ENCODE data around the gene ADGRF4.

ADGRF4 gene

DNA sequence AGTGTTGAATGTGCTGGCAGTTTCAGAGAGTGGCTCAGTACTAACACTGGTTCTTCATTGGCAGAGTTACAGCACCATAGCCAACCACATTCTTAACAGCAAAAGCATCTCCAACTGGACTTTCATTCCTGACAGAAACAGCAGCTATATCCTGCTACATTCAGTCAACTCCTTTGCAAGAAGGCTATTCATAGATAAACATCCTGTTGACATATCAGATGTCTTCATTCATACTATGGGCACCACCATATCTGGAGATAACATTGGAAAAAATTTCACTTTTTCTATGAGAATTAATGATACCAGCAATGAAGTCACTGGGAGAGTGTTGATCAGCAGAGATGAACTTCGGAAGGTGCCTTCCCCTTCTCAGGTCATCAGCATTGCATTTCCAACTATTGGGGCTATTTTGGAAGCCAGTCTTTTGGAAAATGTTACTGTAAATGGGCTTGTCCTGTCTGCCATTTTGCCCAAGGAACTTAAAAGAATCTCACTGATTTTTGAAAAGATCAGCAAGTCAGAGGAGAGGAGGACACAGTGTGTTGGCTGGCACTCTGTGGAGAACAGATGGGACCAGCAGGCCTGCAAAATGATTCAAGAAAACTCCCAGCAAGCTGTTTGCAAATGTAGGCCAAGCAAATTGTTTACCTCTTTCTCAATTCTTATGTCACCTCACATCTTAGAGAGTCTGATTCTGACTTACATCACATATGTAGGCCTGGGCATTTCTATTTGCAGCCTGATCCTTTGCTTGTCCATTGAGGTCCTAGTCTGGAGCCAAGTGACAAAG lies 17.0 kb upstream of the ADGRF4 start:
- no peak for DNase-seq (ENCODE audit: low read depth in 3 of 3)

DNA sequence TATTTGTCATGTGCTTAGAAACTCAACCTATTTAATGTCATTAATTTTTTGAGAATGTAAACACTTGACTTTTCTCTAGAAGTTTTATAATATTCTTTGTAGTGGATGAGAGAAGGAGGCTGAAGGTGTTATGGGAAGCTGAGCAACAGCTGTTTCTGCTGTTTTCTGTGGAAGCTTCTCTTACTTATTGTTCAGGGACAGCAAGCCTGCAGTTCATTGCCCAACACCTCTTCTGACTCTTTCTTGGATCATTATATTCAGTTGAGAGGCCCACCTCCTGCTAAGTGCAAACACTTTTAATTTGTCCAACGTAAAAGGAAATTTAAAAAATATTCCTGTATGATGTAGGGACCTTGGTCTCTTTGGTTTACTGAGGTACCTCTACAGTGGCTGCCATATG lies 12.0 kb upstream of the ADGRF4 start:
- DNase-seq (ENCODE audit: low read depth in 3 of 3) = no peak

DNA sequence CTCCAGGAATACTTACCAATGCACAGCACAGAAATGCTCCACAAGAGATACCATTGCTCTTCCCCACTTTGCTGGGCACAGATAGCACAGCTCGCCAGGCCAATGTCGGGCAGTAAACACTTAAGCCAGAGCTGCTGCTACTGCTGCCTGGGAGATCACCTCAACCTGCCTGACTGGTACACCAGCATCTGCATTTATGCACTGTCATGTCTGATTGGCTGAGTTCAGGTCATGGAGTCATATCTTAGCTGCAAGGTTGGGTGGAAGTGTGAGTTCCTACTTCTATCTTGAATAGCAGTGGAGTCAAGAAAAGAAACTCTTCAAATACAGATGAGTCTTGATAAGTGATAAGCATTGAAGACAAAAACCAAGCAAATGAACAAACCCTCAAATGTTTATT lies 10.9 kb upstream of the ADGRF4 start:
- DNase-seq (ENCODE audit: low read depth in 3 of 3) = no peak

DNA sequence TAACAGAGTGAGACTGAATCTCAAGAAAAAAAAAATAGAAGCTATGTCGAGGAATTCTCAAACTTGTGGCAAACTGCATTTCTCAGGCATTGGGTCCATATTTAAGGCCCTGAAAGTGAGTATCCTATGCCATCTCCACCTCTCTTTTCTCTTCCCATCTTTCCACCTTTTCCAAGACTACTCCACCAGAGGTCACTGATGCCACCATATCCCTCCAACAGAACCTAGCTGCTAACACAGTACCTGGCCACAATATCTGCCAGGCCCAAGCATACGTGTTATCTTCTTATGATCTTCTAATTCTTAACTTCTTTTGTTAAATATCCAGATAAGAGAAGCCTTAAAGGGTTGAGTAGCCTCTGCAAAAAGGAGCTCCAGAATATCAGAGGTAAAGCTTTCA lies 8.2 kb upstream of the ADGRF4 start:
- no peak for DNase-seq (ENCODE audit: low read depth in 3 of 3)

DNA sequence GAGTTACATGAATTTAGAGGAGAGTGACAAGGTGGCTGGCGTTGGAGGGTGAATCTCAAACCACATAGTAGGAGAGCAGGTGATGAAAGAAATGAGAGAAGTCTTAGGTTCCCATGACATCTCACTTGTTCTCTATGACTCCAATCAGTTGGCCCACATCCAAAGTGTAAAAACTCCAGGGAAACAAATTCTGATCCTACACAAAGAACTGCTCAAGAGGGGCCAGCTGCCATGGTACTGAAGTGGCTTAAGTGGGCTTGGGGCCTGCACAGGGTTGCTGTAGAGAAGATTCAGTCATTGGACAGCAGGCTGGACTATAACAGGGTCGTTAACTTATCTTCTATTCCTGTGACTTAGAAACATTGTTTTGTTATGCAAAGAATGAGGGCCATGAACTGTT lies 7.6 kb upstream of the ADGRF4 start:
- no peak for DNase-seq (ENCODE audit: low read depth in 3 of 3)

DNA sequence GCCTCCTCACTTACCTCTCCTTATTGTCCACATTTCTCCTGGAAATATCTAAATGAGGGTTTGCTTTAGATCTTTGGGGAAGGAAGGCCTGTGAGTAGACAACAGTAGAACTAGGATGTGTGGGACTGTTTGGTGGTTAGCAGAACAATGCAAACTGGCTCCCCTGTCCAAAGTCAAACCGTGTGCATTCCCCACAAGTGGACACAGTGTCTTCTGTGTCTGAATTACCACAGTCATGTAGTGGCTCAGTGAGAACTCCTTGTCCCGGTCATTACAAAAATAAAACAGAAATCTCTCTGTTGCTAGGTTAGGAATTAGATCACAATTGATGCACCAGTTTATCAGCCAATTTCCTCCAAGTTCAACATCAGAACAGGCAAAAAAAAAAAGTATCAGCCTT lies 455 bp upstream of the ADGRF4 start:
- DNase-seq (ENCODE audit: low read depth in 3 of 3) = no peak

DNA sequence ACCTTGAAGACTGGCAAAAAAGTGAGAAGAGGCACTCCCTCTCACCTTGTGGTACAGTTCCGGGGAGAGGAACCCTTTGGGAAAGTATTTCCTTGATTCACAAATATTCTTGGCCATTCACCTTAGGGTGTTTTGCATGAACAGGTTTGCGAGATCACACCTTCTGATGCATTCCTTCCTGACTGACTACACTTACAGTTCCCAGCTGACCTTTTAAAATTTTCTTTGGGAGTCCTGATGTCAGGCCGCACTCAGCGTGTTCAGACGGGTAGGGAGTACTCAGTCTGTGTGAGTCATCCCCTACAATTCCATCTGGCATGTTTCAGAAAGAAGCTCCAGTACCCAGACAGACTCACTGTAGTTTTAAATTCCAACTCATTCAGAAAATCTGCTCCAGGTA lies 1.7 kb downstream of the ADGRF4 start:
- DNase-seq (ENCODE audit: low read depth in 3 of 3) = no peak

DNA sequence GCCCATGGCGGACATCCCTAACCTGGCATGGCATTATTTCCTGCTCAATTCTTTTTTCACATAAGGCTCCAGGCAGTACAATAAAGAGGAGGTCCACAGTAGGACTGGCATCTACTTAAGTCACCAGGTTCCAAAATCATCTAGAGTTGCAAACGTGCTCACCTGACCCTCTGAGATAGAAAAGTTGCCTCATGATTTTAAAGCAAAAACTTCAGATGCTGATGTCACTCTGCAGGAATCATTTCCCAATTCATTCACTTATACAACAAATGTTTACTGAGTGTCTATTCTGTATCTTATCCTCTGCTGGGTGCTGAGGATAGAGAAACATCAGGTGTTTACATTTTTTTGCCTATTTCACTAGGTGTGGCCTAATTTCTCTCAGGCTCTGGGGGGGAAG lies 2.2 kb downstream of the ADGRF4 start:
- DNase-seq (ENCODE audit: low read depth in 3 of 3) = no peak

DNA sequence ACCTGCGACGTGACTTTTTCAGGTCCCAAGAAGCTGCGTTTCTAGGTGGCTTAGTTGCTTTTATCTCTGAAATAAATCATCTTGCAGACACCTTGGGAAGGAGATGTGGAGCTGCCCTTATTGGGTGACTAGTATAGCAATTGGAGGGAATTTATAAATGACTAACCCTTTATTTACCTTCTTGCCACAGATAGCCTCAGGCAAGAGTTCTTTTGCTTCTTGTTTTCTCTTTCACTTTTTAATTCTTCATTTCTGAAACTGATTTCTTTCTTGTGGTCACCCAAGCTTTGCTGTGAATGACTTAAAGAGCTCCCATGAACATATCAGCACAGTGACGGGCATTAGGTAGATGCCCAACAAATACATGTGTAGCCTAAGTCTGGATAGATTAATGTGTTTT lies 3.0 kb downstream of the ADGRF4 start:
- DNase-seq (ENCODE audit: low read depth in 3 of 3) = no peak

DNA sequence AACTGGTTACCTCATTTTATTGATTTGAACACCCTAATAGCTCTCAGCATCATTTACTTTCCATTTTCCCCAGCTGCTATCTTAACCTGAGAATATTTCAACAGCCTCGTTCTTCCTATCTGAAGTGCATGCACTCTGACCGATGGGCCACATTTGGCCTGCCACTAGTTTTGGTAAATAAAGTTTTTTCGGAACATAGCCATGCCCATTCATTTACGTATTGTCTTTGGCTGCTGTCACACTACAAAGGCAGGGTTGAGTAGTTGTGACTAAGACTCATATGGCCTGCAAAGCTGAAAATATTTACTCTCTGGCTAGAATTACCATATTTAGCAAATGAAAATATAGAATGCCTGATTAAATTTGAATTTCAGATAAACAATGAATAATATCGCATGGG lies 10.8 kb downstream of the ADGRF4 start:
- no peak for DNase-seq (ENCODE audit: low read depth in 3 of 3)

DNA sequence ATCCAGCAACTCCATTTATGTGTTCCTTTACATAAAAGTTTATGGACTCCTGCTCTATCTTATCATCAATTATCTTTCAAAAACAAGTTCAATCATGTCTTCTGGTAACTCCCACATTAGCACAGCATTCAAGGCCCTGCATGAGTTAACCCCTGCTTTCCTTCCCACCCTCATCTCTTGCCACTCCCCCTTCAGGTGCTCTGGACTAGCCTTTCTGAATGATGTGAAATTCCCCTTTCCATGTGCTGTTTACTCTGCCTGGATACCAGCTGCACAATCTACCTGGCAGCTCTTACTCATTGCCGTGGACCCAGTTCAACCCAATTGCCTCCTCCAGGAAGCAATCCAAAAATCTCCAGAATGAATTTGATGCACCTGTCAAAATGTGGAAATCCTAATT lies 11.9 kb downstream of the ADGRF4 start:
- no peak for DNase-seq (ENCODE audit: low read depth in 3 of 3)

DNA sequence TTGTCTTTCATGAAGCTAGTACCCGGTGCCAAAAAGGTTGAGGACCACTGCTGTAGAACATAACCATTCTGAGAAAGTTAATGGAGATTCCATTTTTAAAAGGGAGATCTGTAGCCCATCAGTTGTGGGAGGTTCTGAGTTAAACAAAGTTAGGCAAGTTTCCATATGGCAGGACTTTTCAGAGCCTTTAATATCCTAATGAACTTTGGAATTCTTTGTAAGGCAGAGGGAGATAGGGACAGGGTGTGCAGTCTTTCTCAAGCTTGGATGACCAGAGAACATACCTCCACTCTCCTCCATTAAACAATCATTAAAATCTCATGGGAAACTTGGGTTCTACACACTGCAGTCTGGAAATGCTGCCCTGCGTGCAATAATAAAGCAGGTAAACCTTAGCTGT lies 14.8 kb downstream of the ADGRF4 start:
- DNase-seq (ENCODE audit: low read depth in 3 of 3) = no peak

DNA sequence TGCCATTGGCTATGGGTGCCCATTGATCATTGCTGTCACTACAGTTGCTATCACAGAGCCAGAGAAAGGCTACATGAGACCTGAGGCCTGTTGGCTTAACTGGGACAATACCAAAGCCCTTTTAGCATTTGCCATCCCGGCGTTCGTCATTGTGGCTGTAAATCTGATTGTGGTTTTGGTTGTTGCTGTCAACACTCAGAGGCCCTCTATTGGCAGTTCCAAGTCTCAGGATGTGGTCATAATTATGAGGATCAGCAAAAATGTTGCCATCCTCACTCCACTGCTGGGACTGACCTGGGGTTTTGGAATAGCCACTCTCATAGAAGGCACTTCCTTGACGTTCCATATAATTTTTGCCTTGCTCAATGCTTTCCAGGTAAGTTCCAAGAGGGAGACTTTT lies 16.4 kb downstream of the ADGRF4 start:
- DNase-seq (ENCODE audit: low read depth in 3 of 3) = no peak

DNA sequence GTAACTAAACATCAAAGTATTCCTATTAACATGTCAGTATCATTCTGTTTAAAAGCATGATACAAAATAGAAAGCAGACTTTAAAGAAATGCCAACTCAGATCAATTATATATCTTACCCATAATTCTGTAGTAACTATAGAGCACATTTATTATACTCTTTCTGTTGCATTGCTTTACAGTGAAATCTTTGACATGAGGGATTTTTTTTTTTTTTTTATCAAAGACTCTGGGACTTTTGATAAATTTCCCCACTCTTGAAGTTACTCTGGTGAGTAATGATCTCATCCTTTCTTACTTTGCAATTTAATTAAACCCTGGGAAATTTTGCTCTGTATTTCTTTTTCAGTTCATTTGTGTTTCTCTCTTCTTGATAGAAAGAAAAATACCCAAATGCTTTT lies 17.4 kb downstream of the ADGRF4 start:
- no peak for DNase-seq (ENCODE audit: low read depth in 3 of 3)

DNA sequence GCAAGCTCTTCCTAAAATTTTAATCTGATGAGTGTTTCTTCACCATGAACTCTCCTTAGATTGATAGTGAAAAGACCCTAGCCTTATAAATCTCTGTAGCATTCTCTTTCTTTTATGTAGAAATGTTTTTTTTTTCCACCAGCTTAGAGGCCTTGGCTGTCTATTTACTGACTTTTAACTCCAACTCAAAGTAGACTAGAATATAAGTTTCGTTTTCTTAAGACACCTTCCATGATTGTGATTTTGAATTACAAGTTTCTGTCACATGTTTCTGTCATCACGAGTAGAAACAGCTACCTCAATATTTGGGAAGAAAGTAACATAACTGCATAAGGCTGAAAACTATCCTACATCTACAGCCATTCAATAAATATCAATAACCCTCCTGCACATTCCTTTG lies 17.8 kb downstream of the ADGRF4 start:
- DNase-seq (ENCODE audit: low read depth in 3 of 3) = no peak

DNA sequence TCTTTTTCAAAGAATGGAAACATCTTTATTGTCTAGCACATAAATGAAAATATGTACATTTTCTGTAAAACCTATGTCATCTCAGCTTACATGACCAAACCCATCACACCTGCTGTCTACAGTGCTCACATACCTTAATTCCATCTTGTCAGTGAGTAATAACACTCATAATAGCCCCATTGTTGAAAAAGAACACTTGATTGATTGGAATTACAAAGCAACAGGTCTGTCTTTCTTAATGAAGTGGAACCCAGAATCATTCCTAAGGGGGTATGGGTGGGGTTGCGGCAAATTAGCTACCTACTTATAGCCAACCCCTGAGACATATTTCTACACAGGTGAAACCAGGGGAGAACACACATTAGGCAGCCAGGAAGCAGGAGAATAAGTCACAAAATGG lies 20.2 kb downstream of the ADGRF4 start:
- no peak for DNase-seq (ENCODE audit: low read depth in 3 of 3)

DNA sequence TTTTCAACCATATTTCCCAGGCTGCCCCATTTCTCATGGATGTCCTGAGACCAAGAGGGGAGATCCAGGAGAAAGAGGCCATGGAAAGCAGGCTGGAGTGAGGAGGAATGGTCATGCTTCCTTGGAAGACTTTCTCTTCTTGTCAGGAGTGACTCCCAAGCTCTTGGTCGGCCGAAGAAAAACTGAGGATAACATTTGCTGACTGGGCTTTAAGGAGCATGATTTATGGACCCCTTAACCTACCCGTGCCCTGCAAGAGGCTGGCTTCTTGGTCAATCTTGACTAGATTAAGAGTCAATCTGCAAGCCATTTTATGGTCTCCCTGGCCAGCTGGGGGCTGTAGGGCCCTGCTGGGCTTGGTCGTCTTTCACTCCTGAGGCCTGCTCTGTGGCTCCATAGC lies 22.8 kb downstream of the ADGRF4 start:
- no peak for DNase-seq (ENCODE audit: low read depth in 3 of 3)

DNA sequence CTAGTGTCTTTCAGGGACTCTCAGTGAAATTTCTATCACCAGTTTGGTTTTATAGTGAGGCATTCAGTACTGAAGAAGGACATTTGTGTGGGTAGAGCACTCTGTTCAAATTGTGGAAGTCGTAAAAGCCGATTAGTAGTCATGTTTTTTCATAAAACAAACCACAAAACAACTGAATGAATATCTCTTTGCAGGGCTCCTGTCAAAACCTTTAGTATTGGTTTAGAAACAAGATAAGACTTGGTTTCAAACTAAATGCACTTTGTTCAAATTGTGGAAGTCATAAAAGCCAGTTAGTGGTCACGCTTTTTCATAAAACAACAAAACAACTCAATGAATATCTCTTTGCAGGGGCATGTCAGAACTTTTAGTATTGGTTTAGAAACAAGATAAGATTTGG lies 23.8 kb downstream of the ADGRF4 start:
- no peak for DNase-seq (ENCODE audit: low read depth in 3 of 3)

DNA sequence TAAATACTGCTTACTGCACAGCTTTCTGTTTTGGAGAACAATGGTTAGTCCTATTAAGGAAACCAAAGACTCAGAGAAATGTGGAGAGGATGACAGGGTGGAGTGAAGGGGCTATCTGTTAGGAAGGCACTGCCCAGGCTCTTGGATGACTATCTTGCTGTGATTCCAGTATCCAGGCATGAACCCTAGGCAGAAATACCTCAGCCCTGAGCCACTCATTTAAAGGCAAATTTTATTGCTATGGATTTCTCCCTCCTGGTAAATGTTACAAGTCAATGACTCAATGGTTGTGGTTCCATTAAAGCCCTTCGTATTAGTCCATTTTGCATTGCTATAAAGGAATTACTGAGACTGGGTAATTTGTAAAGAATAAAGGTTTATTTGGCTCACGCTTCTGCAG lies 25.9 kb downstream of the ADGRF4 start:
- DNase-seq (ENCODE audit: low read depth in 3 of 3) = no peak

DNA sequence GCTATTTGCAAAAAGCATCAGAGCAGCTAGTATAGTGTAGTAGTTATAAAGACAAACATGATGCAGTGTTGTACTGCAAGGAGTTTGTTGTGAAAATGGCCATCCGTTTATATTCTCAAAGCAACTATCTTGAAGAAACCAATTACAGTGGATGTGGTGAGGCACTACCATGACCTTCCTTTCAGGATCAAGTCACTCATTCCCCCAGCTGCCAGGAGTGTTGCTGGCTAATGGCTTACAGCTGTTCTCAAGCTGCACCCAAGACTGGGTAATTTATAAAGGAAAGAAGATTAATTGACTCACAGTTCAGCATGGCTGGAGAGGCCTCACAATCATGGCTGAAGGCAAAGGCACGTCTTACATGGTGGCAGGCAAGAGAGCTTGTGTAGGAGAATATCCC lies 29.0 kb downstream of the ADGRF4 start:
- DNase-seq (ENCODE audit: low read depth in 3 of 3) = no peak

DNA sequence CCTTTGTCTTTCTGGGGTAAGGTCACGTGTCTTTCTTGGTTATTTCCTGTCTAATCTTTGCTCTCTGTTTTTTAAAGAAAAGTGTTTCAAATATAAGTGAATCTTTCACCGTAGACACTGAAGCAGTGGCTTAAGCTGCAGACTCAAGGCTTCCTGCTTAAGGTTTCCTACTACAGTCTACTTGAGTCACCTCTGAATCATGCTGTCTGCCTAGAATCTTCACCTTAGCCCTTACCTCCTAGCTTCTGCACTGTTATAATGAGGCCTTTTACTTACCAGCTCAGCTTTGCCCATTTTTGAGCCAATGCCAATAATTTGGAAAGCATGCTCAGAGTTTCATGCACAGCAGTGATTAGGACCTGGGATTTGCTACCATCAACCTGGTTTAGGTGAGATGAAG lies 30.6 kb downstream of the ADGRF4 start:
- DNase-seq (ENCODE audit: low read depth in 3 of 3) = no peak

DNA sequence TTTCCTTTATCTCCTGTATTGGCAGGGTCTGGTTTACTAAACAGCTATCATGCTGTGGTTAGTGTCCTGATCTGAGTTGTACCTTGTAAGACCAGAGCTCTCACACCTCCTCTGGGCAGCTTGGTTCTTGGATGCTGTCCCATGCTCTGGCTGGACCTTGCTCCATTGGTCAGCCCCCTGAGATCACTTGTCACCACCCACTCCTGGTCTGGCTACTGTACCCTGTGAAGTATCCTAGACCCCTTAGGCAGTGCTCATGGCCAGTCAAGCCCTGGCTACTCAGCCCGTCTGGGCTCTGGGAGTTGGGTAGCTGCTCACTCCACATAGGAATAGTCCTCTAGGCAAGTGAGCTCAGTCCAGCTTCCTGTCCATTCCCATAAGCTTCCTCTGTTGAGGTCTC lies 31.1 kb downstream of the ADGRF4 start:
- no peak for DNase-seq (ENCODE audit: low read depth in 3 of 3)

DNA sequence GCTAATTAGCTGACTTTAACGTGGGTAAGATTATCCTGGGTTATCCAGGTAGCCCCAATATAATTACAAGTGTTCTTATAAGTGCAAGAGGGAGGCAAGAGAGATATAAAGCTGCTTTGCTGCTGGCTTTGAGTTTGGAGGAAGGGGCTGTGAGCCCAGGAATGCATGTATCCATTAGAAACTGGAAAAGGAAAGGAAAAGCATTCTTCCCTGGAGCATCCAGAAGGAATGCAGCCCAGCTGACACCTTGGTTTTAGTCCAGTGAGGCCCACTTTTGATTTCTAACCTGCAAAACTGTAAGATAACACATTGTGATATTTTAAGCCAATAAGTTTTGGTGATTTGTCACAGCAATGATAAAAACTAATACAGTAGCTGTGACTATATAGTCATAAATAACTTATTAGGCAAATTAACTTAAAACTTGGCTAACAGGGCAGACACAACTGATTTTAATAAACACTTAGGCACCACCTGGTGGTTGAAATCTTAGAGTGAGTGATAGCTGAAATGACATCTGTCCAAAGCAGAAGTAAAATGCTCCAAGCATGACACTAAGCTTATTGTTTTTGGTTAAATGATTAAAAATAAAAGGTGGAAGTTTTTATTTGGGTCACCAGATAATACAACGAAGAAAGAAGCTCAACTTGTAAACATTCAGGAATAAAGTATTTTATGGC lies 35.6 kb downstream of the ADGRF4 start:
- no peak for DNase-seq (ENCODE audit: low read depth in 3 of 3)
